ENCODE data around the gene RAMP3. TPM values are rescaled to one million over a fixed set of nuclear protein-coding genes. Genes with fewer than 3 reads are reported as not detected.

The RAMP3 gene
- 0.17 TPM in 1 of 2 replicates, not detected in the other for total RNA-seq

GRCh38 chr7:45157653-45158401, at the start of gene RAMP3:
Gene RAMP3, plus strand, starts transcription at chr7:45157791. Its CDS starts 38 bp downstream, at chr7:45157829.

GRCh38 chr7:45111298-45112223, 46.0 kb upstream of the RAMP3 start, which contains the start of gene TBRG4:
Gene TBRG4, minus strand, starts transcription at chr7:45111697. Its CDS starts 2,460 bp downstream, at chr7:45109237.

Other genes starting within 250 kb of the RAMP3 start
- under 0.01 TPM in 2 replicates for gene MYO1G, start 178.8 kb upstream of the RAMP3 start, total RNA-seq
- 39.6 and 49.7 TPM in 2 replicates for gene CCM2, start 157.6 kb upstream of the RAMP3 start, total RNA-seq
- 1.7 and 2.8 TPM in 2 replicates for gene NACAD, start 68.8 kb upstream of the RAMP3 start, total RNA-seq
- 37.2 and 39.4 TPM in 2 replicates for gene TBRG4, start 46.1 kb upstream of the RAMP3 start, total RNA-seq